MV-4-11 (cell line): Measurements from ENCODE around the gene LAMB3.
A peak's percentile ranks its signal among the peaks of the same experiment; 100 is the strongest.

Experiments used
- DNase-seq: peaks from one replicate; lab custom pipeline; 2025; lab: John Stamatoyannopoulos, UW

The LAMB3 gene

DNA sequence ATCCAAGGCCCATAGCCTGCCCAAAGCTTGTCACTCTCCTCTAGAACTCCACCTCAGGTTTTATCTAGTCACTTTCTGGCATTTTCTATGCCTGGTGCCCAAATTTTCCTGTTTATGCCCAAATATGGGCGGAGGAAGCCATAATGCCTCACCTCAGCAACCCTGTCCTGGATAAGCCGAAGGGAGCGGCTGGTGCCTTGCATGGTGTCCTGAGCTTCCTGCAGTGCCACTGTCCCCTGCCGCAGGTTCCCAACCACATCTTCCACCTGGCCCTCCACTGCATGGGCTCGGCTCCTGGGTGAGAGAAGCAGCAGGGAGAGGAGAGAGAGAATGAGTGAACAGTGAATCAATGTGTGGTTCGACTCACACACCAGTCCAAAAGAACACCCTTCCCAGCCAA, 34.5 kb downstream of the LAMB3 start:
- DNase-seq, result no peak

DNA sequence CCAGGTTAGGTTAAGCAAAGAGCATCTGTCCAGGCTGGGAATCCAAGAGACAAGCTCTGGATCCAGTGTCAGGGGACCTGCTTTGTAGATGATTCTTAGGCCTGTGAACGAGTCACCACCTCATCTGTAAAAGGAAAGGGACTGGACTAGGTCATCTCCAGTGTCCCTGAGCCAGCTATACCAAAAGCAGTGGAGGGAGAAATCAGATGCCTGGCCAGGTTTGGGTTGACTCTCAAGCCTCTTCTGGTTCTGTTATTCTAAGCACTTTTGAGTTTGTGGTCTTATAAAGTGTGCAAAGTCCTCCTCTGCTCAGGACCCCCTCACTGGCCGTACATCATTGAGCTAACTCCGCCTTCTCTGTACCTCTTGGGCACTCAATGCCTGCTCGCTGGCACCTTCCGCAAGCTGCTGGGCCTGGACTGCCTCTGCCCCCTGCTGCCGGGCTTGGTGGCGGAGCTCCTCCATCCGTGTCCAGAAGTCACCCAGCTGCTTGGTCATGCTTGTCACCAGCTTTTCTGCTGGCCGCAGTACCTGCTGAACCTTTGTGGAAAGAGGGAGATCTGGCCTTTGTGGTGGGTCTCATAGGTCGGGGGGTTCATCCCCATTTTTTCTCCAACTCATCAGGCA, 35.1 kb downstream of the LAMB3 start:
- DNase-seq, result no peak

DNA sequence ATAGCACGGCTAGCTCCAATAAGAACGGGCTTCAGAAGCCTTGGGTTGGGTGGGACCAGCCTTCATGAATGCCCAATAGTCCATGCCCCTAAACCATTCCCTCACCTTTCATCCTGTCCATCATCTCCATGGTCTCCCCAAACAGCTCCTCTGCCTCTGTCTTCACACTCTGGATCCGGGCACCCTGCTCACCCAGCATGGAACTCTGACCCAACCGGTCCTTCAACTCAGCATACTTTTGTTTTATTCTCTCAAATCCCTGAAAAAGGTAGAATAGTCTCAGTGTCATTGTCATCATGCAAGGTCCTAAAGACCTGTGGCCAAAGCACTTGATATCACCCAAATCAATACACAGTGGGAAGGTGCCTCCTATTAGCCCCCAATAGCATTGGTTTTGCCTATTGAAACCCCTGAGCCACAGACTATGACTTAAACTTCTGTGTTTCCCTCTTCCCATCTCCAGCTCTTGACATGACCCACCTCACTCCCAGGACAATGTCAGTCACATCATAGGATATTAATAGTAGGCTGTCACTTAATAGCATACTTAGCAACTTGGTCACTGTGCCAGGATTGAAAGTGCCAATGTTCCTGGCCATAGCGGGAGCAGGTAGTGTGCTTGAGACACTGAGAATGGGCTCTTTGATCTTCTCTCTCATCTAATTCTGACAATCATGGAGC, 35.7 kb downstream of the LAMB3 start:
- DNase-seq, result no peak

DNA sequence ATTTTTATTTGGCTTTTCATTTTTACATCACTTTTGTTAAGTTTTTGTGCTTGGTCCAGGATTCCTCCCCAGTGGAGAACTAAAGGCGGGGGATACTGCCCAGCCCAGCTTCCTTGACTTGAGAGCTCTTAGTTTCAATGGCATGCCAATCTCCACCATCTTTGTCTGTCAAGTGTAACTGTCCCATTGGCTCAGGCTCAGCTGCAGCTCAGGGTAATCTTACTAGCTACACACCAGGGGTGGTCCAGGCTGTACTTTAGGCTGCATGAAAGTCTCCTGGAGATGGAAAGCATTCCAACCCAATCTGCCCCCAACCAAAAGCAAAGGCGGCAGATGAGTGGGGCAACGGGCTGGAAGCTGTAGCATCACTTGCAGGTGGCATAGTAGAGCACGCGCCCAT, 37.3 kb downstream of the LAMB3 start:
- no peak for DNase-seq

DNA sequence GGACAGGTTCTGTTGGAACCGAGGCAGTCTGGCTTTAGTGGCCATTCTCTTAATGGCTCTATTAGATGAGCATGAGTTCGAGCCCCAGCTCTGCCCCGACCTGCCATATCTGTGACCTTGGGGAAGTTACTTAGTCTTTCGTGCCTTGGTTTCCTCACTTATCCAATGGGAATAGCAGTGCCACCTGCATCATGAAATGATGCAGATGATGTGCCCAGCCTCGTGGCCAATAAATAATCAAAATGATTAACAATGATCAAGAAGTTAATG, 38.1 kb downstream of the LAMB3 start:
- no peak for DNase-seq

DNA sequence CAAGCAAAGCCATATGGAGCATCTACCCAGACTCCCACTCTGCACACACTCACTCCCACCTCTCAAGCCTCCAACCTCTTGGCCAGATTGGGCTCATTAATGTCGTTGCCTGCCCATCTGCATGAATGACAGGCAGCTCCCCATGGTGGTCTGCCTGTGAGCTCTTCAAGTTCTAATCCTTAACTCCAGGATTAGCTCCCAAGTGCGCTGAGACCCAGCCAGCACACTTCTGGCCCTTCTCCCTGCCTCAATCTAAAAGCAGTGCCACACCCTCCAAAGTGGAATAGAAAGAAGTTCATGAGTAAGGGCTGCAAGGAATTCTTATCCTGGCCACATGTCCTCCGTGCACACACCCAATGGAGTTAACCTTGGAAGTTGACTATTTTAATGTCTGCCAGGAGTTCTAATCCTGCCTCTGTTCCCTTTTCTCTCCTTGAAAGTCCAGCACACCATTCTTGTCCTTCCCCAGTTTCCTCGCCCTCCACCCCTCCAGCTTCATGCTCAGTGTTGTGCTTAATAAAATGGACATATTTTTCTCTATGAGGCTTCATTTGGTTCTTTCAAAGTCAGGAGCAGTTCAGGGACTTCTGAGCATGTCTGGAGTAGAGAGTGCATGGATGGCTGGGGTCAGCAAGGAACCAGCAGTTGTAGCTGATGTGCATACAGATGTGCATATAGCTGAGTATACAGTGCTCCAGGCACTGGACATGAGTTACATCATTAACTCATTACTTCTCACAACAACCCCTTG, 38.6 kb downstream of the LAMB3 start:
- no peak for DNase-seq

DNA sequence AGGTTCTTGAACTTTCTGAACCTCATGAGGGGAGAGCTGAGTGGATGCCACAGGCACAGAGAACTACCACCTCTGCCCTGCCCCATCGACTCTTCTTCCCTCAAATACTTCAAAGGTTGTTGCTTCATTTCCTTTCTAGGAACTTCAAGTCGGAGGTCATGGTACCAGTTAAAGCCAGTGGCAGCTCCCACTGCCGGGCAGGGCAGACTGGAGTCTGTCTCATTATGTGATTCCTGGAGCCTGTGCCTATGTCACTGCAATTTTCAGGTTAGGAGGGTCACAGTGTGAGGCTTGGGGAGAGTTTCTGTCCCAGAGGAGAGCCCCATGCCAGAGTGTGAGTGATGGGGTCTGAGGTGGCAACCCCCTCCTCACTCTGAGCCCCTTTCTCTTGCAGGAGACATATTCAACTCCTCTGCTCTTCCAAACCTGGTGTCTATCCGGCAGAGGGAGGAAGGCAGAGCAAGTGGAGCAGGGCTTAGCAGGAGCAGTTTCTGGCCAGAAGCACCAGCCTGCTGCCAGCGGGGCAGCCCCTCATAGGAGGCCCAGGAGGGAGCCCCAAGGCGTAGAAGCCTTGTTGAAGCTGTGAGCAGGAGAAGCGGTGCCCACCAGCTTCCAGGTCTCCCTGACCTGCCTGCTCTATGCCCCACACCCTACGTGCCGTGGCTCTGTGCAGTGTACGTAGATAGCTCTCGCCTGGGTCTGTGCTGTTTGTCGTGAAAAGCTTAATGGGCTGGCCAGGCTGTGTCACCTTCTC, 39.4 kb downstream of the LAMB3 start:
- peak; percentile 69 for DNase-seq

DNA sequence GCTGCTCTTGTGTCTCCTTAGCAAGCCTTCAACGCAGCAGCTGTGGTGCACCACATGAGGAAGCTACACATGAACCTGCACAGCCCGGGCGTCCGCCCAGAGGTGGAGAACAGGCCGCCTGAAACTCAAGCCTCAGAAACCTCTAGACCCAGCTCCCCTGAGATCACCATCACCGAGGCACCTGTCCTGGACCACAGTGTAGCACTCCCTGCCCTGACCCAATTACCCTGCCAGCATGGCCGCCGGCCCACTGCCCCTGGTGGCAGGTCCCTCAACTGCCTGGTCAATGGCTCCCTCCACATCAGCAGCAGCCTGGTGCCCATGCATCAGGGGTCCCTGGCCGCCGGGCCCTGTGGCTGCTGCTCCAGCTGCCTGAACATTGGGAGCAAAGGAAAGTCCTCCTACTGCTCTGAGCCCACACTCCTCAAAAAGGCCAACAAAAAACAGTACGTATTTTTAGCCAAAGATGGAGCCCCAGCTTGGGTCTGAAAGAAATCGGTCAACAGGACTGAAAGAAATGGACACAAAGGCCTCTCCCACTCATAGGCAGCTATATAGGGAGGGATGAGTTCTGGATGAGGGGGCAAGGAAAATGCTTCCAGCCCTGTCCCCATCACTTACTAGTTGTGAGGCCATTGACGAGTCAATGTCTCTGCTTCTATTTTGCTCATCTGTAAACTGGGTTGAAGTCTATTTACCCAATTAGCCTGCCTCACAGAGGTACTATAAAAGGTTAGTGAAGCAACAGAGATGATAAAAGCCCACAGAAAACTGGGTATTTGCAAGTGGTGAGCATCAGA, 40.3 kb downstream of the LAMB3 start:
- peak; percentile 78 for DNase-seq

DNA sequence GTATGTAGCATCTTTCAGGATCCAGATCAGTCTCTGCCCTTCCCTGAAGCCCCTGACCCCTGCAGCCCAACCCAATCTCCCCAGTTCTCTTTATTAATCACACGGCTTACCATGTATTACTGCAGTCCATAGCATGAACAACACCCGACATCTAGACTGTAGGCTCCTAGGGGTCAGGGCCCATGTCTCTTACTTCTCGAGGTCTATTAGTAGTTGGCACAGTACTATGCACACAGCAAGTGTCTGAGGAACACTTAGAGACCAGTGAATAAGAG, 41.7 kb downstream of the LAMB3 start:
- no peak for DNase-seq

DNA sequence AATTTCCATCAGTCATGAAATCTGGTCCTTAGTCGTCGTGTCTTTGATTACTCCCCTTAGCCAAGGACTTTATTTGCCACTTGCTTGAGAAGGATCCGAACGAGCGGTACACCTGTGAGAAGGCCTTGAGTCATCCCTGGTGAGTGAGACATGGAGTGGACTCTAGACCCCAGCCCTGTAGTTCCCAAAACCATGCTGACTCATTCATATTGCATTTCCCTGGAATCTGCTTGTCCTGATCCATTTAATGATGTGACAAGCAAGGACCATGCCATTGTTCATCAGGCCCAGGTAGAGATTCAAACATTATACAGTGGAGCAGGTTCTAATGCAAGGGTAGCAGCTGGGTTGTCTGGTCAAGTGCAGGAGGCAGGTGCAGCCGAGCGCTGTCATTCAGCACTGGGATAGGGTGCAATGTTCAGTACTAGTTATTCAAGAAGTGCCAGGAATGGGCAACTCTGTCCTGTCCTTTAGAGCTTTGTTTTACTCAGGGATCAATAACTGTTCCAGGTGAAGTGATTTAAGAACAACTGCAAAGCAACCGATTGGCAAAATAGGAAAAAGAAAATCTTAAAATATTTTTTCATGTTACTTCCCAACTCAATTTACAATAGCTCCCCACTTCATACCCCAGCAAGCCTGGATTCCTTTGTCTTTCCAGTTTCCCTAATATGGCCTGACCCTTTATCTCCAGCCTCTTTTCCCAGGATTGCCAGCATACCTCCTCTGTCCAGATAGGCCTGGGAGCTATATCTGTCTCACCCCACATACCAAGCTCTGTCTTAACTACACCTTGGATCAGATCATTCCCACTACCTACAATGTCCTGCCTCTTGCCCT, 42.2 kb downstream of the LAMB3 start:
- no peak for DNase-seq

DNA sequence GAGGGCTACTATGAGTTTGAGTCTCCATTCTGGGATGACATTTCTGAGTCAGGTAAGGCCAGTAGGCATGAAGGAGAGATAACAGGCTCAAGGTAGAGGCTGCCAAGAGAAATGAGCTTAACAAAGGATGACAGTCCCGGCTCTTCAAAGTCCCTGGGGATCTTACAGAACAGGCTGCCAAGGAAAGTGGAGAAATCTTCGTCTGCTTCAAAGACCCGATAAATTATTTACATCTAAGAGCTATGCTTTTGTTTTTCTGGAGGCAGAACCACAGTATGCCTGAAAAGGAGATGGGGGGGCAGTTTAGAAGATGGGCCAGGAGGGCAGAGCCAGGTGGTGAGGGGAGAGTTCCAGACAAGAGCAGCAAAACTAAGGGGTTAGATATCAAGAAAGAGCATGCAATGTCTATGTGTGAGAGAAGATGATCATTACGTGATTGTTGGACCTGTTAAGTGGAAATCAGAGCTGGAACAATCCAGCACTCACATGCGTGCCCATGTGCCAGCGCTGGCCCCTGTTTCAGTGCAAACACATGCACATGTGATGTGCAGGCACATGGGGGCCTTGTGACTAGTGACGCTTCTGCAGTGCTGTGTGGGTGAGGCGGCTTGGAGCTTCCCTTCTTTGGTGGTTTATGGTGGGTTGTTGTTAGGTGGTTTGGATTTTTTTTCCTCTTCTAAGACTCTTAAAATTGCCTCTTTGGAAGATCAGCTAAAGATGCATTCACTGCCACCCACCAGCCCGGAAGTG, 43.0 kb downstream of the LAMB3 start:
- no peak for DNase-seq

DNA sequence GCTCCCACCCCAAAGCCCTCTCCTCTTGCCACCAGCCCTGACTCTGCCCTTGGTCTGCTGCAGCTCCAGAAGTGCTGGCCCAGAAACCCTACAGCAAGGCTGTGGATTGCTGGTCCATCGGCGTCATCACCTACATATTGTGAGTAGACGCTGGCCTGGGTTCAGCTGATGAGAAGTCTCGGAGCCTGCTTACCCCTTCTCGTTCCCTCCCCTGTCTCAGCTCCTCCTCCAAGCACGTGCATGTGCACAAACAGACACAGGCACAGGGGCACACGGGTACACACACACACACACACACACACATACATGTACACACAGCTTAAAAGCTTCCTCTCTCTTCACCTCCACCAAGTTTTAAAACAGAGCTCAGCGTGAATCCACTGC, 44.4 kb downstream of the LAMB3 start:
- no peak for DNase-seq

DNA sequence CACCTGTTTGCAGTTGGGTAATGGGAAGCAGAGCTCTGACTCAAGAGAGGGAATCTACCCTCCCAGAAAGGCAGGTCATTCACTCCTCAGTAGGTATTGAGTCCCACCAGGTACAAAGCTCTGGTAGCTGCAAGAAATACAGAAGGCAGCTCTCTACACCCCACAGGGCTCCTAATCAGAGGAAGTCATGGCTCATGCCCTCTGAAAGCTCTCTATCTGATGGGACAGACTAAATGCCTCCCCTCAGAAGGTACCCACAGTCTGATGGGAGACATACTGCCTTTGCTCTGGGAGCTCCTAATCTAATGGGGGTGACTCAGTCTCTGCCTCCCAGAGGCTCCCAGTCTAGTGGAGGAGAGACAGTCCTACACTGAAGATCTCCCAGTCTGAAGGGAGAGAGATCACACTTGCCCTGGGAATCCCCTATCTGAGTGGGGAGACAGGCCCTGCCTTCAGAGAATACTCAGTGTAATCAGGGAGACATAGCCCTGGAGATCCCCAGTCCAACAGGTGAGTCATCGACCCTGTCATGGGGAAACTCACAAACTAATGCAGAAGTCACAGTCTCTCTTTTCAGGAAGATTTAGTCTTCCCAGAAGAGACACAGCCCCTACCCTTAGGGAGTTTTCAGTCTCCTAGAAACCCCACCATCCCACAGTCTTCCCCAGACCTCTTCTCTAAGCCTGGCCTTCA, 45.0 kb downstream of the LAMB3 start:
- DNase-seq, result no peak

DNA sequence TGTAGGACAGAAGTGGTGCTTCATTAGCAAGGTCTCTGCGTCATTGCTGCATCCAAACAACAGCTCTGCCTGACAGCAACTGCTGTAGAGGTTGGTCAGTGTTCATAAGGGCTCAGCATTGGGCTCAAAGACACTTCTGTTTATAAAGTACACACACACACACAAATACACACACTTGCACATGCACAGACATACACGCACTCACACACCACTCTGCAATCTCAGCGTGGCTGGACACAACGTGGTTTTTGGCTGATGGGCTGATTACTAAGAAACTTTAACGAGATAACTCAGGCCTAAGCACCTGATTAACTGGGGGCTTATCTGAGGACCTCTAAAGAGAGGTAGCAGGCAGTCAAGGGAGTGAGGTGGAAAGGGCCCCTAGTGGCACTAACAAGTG, 48.3 kb downstream of the LAMB3 start:
- DNase-seq, result no peak

DNA sequence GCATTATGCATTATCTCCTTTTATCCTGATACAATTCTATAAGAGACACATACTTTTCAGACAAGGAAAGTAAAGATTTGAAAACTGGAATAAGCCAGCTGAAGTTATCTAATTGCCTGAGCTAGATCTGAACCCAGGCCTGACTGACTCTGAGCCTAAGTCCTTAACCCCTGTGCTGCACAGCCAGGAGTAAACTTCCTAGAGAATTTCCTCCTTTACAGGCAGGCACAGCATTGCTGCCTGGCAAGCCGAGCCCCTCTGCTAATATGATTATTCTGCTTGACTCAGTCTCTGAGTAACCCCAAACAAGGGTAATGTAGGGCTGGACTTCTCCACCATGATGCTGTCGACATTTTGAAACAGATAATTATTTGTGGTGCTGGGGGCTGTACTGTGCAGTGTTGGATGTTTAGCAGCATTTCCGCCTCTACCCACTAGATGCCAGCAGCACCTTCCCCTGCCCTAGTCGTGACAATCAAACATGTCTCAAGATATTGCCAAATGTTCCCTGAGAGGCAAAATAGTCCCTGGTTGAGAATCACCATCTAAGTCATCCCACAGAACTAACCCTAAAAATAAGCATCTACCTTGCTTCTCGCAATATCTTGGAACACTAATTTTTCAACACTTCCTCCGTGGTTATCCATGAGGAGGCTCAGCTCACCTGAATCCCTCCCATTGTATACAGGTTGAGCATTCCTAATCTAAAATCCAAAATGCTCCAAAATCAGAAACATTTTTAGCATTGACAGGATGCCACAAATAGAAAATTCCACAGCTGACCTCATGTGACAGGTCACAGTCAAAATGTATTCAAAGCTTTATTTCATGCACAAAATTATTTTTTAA, 50.2 kb downstream of the LAMB3 start:
- peak; percentile 56 for DNase-seq

DNA sequence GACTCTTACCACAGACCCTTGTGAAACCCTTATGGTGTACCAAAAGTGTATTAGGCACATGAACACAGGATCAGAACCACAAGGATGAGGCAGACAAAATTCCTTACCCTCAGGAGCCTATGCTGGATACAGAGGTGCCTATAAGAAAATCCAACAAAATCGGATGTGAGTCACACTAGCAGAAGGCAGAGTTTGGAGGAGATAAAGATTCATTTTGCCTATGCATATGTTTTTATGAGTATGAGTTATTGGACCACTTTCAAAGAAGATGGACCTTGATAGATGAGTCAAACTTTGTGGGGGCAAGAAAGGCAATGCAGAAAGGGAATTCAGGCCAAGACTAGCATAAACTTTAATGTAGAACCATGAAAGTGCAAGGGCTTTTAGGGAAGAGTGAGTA, 51.7 kb downstream of the LAMB3 start:
- no peak for DNase-seq

DNA sequence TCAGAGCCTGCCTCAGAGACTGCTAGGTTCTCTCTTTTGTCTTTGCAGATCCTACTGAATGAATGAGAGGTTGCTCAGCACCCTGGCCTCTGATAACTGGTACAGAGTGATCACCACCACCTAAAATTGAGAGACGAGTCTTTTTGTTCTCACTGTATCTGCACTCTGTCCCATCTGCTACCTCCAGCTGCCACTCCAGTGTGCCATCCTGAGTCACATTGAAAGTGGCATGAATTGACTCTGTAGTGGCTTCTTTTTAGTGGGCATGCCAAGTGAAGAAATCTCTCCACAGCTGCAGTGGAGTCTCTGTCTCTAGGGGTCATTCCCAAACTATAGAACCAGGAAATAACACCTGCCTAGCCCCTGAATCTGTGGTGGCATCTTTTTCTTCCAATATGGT, 54.0 kb downstream of the LAMB3 start:
- no peak for DNase-seq

DNA sequence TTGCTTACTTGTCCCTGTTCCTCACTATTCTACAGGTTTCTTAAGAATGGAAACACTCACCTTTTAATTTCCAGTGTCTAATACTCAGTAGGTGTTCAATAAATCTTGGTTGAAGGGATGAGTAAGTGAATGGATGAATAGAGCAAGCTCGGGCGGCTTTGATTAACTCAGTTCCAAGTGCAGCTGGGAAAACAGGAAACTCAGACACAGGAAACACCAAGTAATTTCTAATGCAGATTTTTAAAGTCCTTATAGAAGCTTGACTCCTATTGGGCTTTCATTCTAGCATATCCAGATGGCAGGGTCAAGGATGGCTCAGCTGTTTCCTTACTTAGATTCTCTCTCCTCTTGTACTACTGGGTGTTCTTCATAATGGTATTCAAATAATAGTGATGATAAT, 54.7 kb downstream of the LAMB3 start:
- DNase-seq, result no peak

DNA sequence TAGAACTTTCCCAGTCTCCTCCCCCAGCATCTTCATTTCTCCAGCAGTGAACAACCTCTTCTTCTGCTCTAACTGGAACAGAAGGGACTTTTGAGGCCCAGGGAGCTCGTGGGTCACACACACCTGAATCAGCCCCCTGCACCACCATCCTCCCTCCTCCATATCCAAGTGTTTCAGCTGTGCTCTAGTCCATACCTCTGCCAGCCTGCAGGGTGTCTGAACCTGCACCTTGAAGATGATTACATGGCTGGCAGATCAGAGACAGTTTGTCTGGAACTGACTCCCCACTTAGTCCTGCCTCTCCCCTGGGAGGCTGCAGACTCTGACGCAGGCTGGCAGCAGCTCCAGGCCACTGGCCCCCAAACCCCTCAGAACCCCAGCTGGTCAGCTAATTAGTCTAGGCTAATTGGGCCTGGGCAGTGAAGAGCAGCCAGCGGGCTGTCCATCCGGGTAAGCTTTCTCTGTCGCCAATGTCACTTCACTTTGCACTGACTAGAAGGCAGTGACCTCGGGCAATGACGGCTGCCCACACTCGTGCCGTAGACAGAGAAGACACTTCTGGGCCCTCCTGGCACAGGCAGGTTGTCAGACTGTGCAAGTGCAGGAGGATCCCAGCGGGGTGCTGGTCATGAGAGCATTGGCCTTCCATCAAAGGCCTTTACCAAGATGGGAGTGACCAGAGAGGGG, 56.5 kb downstream of the LAMB3 start:
- DNase-seq, result no peak
